Prostate gland (tissue), 2 donors: Measurements from ENCODE around the gene ZBTB40. TPM values are rescaled to one million over a fixed set of nuclear protein-coding genes. Genes with fewer than 3 reads are reported as not detected.

Source experiments
- DNase-seq: peaks from one replicate; pipeline ENCODE4 v3.0.0-alpha.2; 2019; ENCODE audit warnings: low spot score
- H3K27ac ChIP-seq, 2 donors: fragments of 200-600 bp; sonication (generic); 2 replicates each; pipeline ENCODE4 v1.5.1; 2017 to 2019
- H3K27me3 ChIP-seq: fragments of 200-600 bp; sonication (generic); replicated peaks from 2 replicates; pipeline ENCODE4 v1.5.1; 2019; ENCODE audit not compliant: insufficient read depth
- H3K36me3 ChIP-seq, 2 donors: fragments of 200-600 bp; sonication (generic); 1 replicate in 1 of 2; 2 replicates in 1 of 2; pipeline versions ENCODE4 v1.5.1 to v1.8.1; 2017 to 2019
- H3K4me1 ChIP-seq: fragments of 200-600 bp; sonication (generic); replicated peaks from 2 replicates; pipeline ENCODE4 v1.5.1; 2019
- H3K4me3 ChIP-seq, 2 donors: fragments of 200-600 bp; sonication (generic); 2 replicates each; pipeline ENCODE4 v1.5.1; 2017 to 2019
- H3K9me3 ChIP-seq: fragments of 200-600 bp; sonication (generic); 2 replicates; pipeline ENCODE4 v1.5.1; 2017
- POLR2A ChIP-seq: fragments of 450-650 bp; IDR thresholded peaks from one replicate; pipeline ENCODE4 v1.6.1; 2016; ENCODE audit warnings: antibody characterized with exemption, mild to moderate bottlenecking
- POLR2AphosphoS5 ChIP-seq: sonication (generic); formaldehyde crosslinking; IDR thresholded peaks from one replicate; pipeline ENCODE4 v1.6.1; 2017; ENCODE audit warnings: antibody characterized with exemption
- WGBS: methylation state at CpG from one replicate; pipeline ENCODE4 v1.1.5; 2018; 5-methylcytosine and 5-hydroxymethylcytosine counted together
- intact Hi-C: fragments of 100-400 bp; cut with DNase I; formaldehyde crosslinking; loops from one replicate; pipeline ENCODE4 v1.14.2; 2022
- total RNA-seq, 2 donors: library from RNA; depleted of rRNA; stranded (reverse); fragments of >200 nt; gene quantifications; one replicate each; pipeline ENCODE4 v1.1.0, GENCODE V29; 2016
- TF ChIP-seq, protein P1 (sequence below), 4 experiments: fragments of 200-600 bp in 2 of 4; fragments of 450-650 bp in 2 of 4; sonication (generic) in 2 of 4; IDR thresholded peaks; 1 replicate in 3 of 4; 2 replicates in 1 of 4; pipeline ENCODE4 v1.5.1; 2016 to 2019; ENCODE audit warnings: antibody characterized with exemption in 4 of 4, mild to moderate bottlenecking in 2 of 4, moderate library complexity in 2 of 4

ZBTB40 gene
- total RNA-seq, 2 donors from 2014 or later, result 18.2 to 26.3 TPM

- no peaks in the 10 kb centered on the region for H3K9me3 ChIP-seq
- 99% methylated on average over 4 of the region's 4 CpGs for whole genome bisulfite sequencing
- intact Hi-C loops, result no loop called here
- no peaks in the 10 kb centered on the region for H3K27me3 ChIP-seq
- TF ChIP-seq, protein P1, sequence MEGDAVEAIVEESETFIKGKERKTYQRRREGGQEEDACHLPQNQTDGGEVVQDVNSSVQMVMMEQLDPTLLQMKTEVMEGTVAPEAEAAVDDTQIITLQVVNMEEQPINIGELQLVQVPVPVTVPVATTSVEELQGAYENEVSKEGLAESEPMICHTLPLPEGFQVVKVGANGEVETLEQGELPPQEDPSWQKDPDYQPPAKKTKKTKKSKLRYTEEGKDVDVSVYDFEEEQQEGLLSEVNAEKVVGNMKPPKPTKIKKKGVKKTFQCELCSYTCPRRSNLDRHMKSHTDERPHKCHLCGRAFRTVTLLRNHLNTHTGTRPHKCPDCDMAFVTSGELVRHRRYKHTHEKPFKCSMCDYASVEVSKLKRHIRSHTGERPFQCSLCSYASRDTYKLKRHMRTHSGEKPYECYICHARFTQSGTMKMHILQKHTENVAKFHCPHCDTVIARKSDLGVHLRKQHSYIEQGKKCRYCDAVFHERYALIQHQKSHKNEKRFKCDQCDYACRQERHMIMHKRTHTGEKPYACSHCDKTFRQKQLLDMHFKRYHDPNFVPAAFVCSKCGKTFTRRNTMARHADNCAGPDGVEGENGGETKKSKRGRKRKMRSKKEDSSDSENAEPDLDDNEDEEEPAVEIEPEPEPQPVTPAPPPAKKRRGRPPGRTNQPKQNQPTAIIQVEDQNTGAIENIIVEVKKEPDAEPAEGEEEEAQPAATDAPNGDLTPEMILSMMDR (IDR thresholded peaks at IDR 0.05), result no peak
- TF ChIP-seq POLR2A (no peak), POLR2AphosphoS5 (no peak)
- peaks cover 5% of the 10 kb centered on the region for H3K4me1 ChIP-seq
- no peak overlapping the region for H3K4me3 ChIP-seq
- H3K27ac ChIP-seq, result no peak overlapping the region
- no peaks in the 10 kb centered on the region for H3K36me3 ChIP-seq
- no peak for DNase-seq
Measured at GRCh38 chr1:22473952-22474351, 22.3 kb downstream of the ZBTB40 start.

GRCh38 chr1:22476566-22476965 lies 24.9 kb downstream of the ZBTB40 start:
- TF ChIP-seq, protein P1 (IDR thresholded peaks at IDR 0.05), result no peak
- TF ChIP-seq POLR2A (no peak), POLR2AphosphoS5 (no peak)
- Histone ChIP-seq H3K4me3 (no peak overlapping the region), H3K27ac (no peak overlapping the region), H3K36me3 (no peaks in the 10 kb centered on the region), H3K27me3 (no peaks in the 10 kb centered on the region), H3K4me1 (peaks cover 5% of the 10 kb centered on the region), H3K9me3 (no peaks in the 10 kb centered on the region)
- DNase-seq, result no peak
- WGBS, result 91% methylated on average over 5 of the region's 5 CpGs
- intact Hi-C loops, result no loop called here

DNA sequence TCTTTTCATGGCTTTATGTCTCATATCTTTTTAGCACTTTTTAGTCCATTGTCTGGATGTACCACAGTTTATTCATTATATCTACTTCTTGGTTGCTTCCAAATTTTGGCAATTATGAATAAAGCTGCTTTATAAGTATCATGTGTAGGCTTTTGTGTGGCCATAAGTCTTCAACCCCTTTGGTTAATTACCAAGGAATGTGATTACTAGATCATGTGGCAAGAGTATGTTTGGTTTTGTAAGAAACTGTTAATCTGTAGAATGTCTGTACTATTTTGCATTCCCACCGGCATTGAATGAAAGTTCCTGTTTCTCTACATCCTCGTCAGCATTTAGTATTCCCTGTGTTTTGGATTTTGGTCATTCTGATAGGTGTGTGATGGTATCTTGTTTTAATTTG lies 31.5 kb downstream of the ZBTB40 start:
- intact Hi-C loops, result no loop called here
- whole genome bisulfite sequencing, result 97% methylated on average over 2 of the region's 2 CpGs
- no peak overlapping the region for H3K27ac ChIP-seq

GRCh38 chr1:22484706-22485345 lies 33.2 kb downstream of the ZBTB40 start:
- no peak for DNase-seq
- TF ChIP-seq, protein P1 (IDR thresholded peaks at IDR 0.05), result no peak
- TF ChIP-seq POLR2A, result no peak
- intact Hi-C loops, result no loop called here
- no peaks in the 10 kb centered on the region for H3K9me3 ChIP-seq
- WGBS, result 90% methylated on average over 2 of the region's 2 CpGs
- no peaks in the 10 kb centered on the region for H3K36me3 ChIP-seq
- H3K27ac ChIP-seq, result no peak overlapping the region
- H3K4me1 ChIP-seq, result no peaks in the 10 kb centered on the region
- no peaks in the 10 kb centered on the region for H3K27me3 ChIP-seq
- no peak overlapping the region for H3K4me3 ChIP-seq

More for the DNA sequence above, 31.5 kb downstream of the ZBTB40 start:
- DNase-seq, result no peak
- Histone ChIP-seq H3K9me3 (no peaks in the 10 kb centered on the region), H3K4me1 (no peaks in the 10 kb centered on the region), H3K27me3 (no peaks in the 10 kb centered on the region), H3K4me3 (no peak overlapping the region), H3K36me3 (no peaks in the 10 kb centered on the region)
- TF ChIP-seq, protein P1 (IDR thresholded peaks at IDR 0.05), result no peak

- Histone ChIP-seq H3K27me3 (no peaks in the 10 kb centered on the region), H3K4me1 (no peaks in the 10 kb centered on the region), H3K27ac (no peak overlapping the region), H3K9me3 (no peaks in the 10 kb centered on the region), H3K4me3 (no peak overlapping the region), H3K36me3 (no peaks in the 10 kb centered on the region)
- TF ChIP-seq, protein P1 (IDR thresholded peaks at IDR 0.05), result no peak
- TF ChIP-seq POLR2A (no peak), POLR2AphosphoS5 (no peak)
- WGBS, result 82% methylated on average over 3 of the region's 3 CpGs
- intact Hi-C loops, result no loop called here
- DNase-seq, result no peak
Measured at GRCh38 chr1:22485431-22485830, 33.8 kb downstream of the ZBTB40 start.
